Body of pancreas (tissue), 4 donors: ENCODE results near the gene LRRC40.
A peak's percentile ranks its signal among the peaks of the same experiment; 100 is the strongest.

Source experiments
- CTCF ChIP-seq, 7 experiments: fragments of 450-650 bp in 4 of 7; fragments of 200-600 bp in 3 of 7; sonication (generic) in 3 of 7; IDR thresholded peaks; one replicate each; pipeline ENCODE4 v1.5.1; 2016 to 2019; ENCODE audit warnings: antibody characterized with exemption in 7 of 7
- POLR2A ChIP-seq, 3 donors: fragments of 450-650 bp; IDR thresholded peaks; one replicate each; pipeline ENCODE4 v1.6.1; 2016; ENCODE audit warnings: antibody characterized with exemption in 3 of 3, mild to moderate bottlenecking in 2 of 3

- TF ChIP-seq POLR2A (IDR thresholded peaks at IDR 0.05) (peak; percentile 73 to 90 (median 89)), CTCF (IDR thresholded peaks at IDR 0.05) (peak in 5 of 7 experiments; percentile 14 to 44 (median 35))
Observed at GRCh38 chr1:70221238-70222121, 16.1 kb upstream of the LRRC40 start, which contains the start of gene SRSF11.
